Astrocyte (in vitro differentiated cells and primary cell): ENCODE results near the gene PATJ. TPM values are rescaled to one million over a fixed set of nuclear protein-coding genes. Genes with fewer than 3 reads are reported as not detected.

Experiments used
- DNase-seq: peaks from one replicate; pipeline ENCODE4 v3.0.0-alpha.2; 2010; ENCODE audit warnings: low read depth
- FAIRE-seq: peaks from 2 replicates; lab custom pipeline; 2011; peaks lifted over from hg19 to GRCh38; lab: Jason Lieb, UNC
- H2AFZ ChIP-seq: 2 replicates; pipeline ENCODE4 v1.6.0; 2012; ENCODE audit warnings: low read depth, low read length, inconsistent platforms
- H3K27ac ChIP-seq: 2 replicates; pipeline ENCODE4 v1.5.1; 2011; ENCODE audit warnings: low read depth, low read length, inconsistent platforms
- H3K27me3 ChIP-seq: 2 replicates; pipeline ENCODE4 v1.6.0; 2011; ENCODE audit warnings: low read length, inconsistent platforms; ENCODE audit not compliant: insufficient read depth
- H3K36me3 ChIP-seq: 2 replicates; pipeline ENCODE4 v1.5.1; 2011; ENCODE audit warnings: low read length, inconsistent platforms; ENCODE audit not compliant: insufficient read depth
- H3K4me1 ChIP-seq: 2 replicates; pipeline ENCODE4 v1.5.1; 2011; ENCODE audit warnings: low read length, inconsistent platforms; ENCODE audit not compliant: insufficient read depth
- H3K4me2 ChIP-seq: 2 replicates; pipeline ENCODE4 v1.6.0; 2012; ENCODE audit warnings: low read length, inconsistent platforms
- H3K4me3 ChIP-seq: 2 replicates; pipeline ENCODE4 v1.5.1; 2011; ENCODE audit warnings: low read depth, mild to moderate bottlenecking, low read length, inconsistent platforms; ENCODE audit not compliant: insufficient read depth
- H3K79me2 ChIP-seq: 2 replicates; pipeline ENCODE4 v1.6.0; 2012; ENCODE audit warnings: mild to moderate bottlenecking, low read length, inconsistent platforms; ENCODE audit not compliant: insufficient read depth
- H3K9ac ChIP-seq: 2 replicates; pipeline ENCODE4 v1.6.0; 2012; ENCODE audit warnings: mild to moderate bottlenecking, low read length, inconsistent platforms
- H3K9me3 ChIP-seq: 2 replicates; pipeline ENCODE4 v1.5.1; 2012; ENCODE audit warnings: low read depth, mild to moderate bottlenecking, low read length, inconsistent platforms; ENCODE audit not compliant: insufficient read depth
- H4K20me1 ChIP-seq: 2 replicates; pipeline ENCODE4 v1.6.0; 2012; ENCODE audit warnings: low read length, inconsistent platforms; ENCODE audit not compliant: insufficient read depth
- H3K27ac Mint-ChIP-seq: one replicate; pipeline ENCODE4 v1.8.0; 2021; ENCODE audit warnings: mild to moderate bottlenecking, mixed read lengths; ENCODE audit not compliant: unreplicated experiment
- H3K27me3 Mint-ChIP-seq: one replicate; pipeline ENCODE4 v1.8.0; 2021; ENCODE audit warnings: low read depth, mixed read lengths; ENCODE audit not compliant: unreplicated experiment
- H3K36me3 Mint-ChIP-seq: one replicate; pipeline ENCODE4 v1.8.0; 2021; ENCODE audit warnings: low read depth, mixed read lengths; ENCODE audit not compliant: unreplicated experiment
- H3K4me1 Mint-ChIP-seq: one replicate; pipeline ENCODE4 v1.8.0; 2021; ENCODE audit warnings: low read depth, mixed read lengths; ENCODE audit not compliant: unreplicated experiment
- H3K4me3 Mint-ChIP-seq: one replicate; pipeline ENCODE4 v1.8.0; 2021; ENCODE audit warnings: mild to moderate bottlenecking, moderate library complexity, mixed read lengths; ENCODE audit not compliant: unreplicated experiment
- H3K9me3 Mint-ChIP-seq: one replicate; pipeline ENCODE4 v1.8.0; 2021; ENCODE audit warnings: mild to moderate bottlenecking, mixed read lengths; ENCODE audit not compliant: unreplicated experiment
- CTCF ChIP-seq: IDR thresholded peaks from 2 replicates; pipeline ENCODE4 v1.5.1; 2011; ENCODE audit warnings: low read depth, mild to moderate bottlenecking, inconsistent platforms, low read length, moderate library complexity; ENCODE audit not compliant: insufficient read depth
- EZH2 ChIP-seq: IDR thresholded peaks from 2 replicates; pipeline ENCODE4 v1.6.1; 2012; ENCODE audit warnings: mild to moderate bottlenecking, low read length, inconsistent platforms; ENCODE audit not compliant: insufficient read depth
- total RNA-seq: library from RNA; stranded (reverse); gene quantifications from 2 replicates; pipeline ENCODE4 v1.2.1, GENCODE V29; 2021

Gene PATJ
- total RNA-seq, 1 donor from 2014 or later = 11.0 TPM

- Histone ChIP-seq H4K20me1 (no peaks in the 10 kb centered on the region), H3K4me2 (no peak overlapping the region), H3K4me1 (no peaks in the 10 kb centered on the region), H3K36me3 (no peaks in the 10 kb centered on the region), H3K27ac (no peak overlapping the region), H3K9ac (no peak overlapping the region), H3K9me3 (no peaks in the 10 kb centered on the region), H3K4me3 (no peak overlapping the region), H2AFZ (no peak overlapping the region), H3K79me2 (no peaks in the 10 kb centered on the region), H3K27me3 (no peaks in the 10 kb centered on the region)
- no peak overlapping the region for H3K4me3 Mint-ChIP-seq
- H3K4me1 Mint-ChIP-seq = peaks cover 1% of the 10 kb centered on the region
- no peaks in the 10 kb centered on the region for H3K36me3 Mint-ChIP-seq
- no peaks in the 10 kb centered on the region for H3K27me3 Mint-ChIP-seq
- TF ChIP-seq CTCF (no peak), EZH2 (no peak)
- no peak overlapping the region for H3K27ac Mint-ChIP-seq
- no peaks in the 10 kb centered on the region for H3K9me3 Mint-ChIP-seq
- FAIRE-seq (no peak), DNase-seq (no peak)
Observed at GRCh38 chr1:62052946-62053345, 310.7 kb downstream of the PATJ start.

GRCh38 chr1:62054188-62054587, 311.9 kb downstream of the PATJ start:
- no peaks in the 10 kb centered on the region for H4K20me1 ChIP-seq
- no peaks in the 10 kb centered on the region for H3K27me3 ChIP-seq
- no peaks in the 10 kb centered on the region for H3K9me3 ChIP-seq
- no peak overlapping the region for H2AFZ ChIP-seq
- Mint-ChIP-seq H3K36me3 (no peaks in the 10 kb centered on the region), H3K27me3 (no peaks in the 10 kb centered on the region), H3K4me3 (no peak overlapping the region), H3K9me3 (no peaks in the 10 kb centered on the region), H3K27ac (no peak overlapping the region), H3K4me1 (peaks cover 6% of the 10 kb centered on the region)
- no peaks in the 10 kb centered on the region for H3K4me1 ChIP-seq
- FAIRE-seq = no peak
- H3K4me2 ChIP-seq = no peak overlapping the region
- no peaks in the 10 kb centered on the region for H3K36me3 ChIP-seq
- DNase-seq = no peak
- H3K9ac ChIP-seq = no peak overlapping the region
- no peaks in the 10 kb centered on the region for H3K79me2 ChIP-seq
- no peak for TF ChIP-seq CTCF
- no peak for TF ChIP-seq EZH2
- H3K4me3 ChIP-seq = no peak overlapping the region
- H3K27ac ChIP-seq = no peak overlapping the region

GRCh38 chr1:62057230-62057629, 314.9 kb downstream of the PATJ start:
- no peaks in the 10 kb centered on the region for H3K27me3 Mint-ChIP-seq
- Histone ChIP-seq H3K4me2 (no peak overlapping the region), H2AFZ (no peak overlapping the region), H3K9me3 (no peaks in the 10 kb centered on the region), H3K4me3 (no peak overlapping the region), H3K9ac (no peak overlapping the region), H3K27me3 (no peaks in the 10 kb centered on the region), H3K4me1 (no peaks in the 10 kb centered on the region), H4K20me1 (no peaks in the 10 kb centered on the region), H3K27ac (no peak overlapping the region), H3K36me3 (no peaks in the 10 kb centered on the region), H3K79me2 (no peaks in the 10 kb centered on the region)
- no peak overlapping the region for H3K27ac Mint-ChIP-seq
- no peak for DNase-seq
- FAIRE-seq = no peak
- H3K4me1 Mint-ChIP-seq = peaks cover 6% of the 10 kb centered on the region
- H3K9me3 Mint-ChIP-seq = no peaks in the 10 kb centered on the region
- no peak overlapping the region for H3K4me3 Mint-ChIP-seq
- H3K36me3 Mint-ChIP-seq = no peaks in the 10 kb centered on the region
- TF ChIP-seq EZH2 = no peak
- TF ChIP-seq CTCF = no peak
